Measurements from ENCODE around the gene RIPPLY3.
A peak's percentile ranks its signal among the peaks of the same experiment; 100 is the strongest.

RIPPLY3 gene

GRCh38 chr21:37006486-37007291 lies at the start of gene RIPPLY3:
TSS of gene RIPPLY3 (plus strand) at chr21:37006702. CDS start at chr21:37006773, 71 bp downstream.
- DNase-seq (ENCODE audit: low spot score) = no peak

GRCh38 chr21:36959020-36959835 lies 47.3 kb upstream of the RIPPLY3 start:
- DNase-seq (ENCODE audit: low spot score) = no peak

GRCh38 chr21:36960676-36961284 lies 45.7 kb upstream of the RIPPLY3 start:
- DNase-seq (ENCODE audit: low spot score) = no peak

- DNase-seq (ENCODE audit: low spot score) = no peak
Observed at GRCh38 chr21:36962098-36962780, 44.3 kb upstream of the RIPPLY3 start.

- no peak for DNase-seq (ENCODE audit: low spot score)
Observed at GRCh38 chr21:36964398-36964797, 42.1 kb upstream of the RIPPLY3 start.

DNA sequence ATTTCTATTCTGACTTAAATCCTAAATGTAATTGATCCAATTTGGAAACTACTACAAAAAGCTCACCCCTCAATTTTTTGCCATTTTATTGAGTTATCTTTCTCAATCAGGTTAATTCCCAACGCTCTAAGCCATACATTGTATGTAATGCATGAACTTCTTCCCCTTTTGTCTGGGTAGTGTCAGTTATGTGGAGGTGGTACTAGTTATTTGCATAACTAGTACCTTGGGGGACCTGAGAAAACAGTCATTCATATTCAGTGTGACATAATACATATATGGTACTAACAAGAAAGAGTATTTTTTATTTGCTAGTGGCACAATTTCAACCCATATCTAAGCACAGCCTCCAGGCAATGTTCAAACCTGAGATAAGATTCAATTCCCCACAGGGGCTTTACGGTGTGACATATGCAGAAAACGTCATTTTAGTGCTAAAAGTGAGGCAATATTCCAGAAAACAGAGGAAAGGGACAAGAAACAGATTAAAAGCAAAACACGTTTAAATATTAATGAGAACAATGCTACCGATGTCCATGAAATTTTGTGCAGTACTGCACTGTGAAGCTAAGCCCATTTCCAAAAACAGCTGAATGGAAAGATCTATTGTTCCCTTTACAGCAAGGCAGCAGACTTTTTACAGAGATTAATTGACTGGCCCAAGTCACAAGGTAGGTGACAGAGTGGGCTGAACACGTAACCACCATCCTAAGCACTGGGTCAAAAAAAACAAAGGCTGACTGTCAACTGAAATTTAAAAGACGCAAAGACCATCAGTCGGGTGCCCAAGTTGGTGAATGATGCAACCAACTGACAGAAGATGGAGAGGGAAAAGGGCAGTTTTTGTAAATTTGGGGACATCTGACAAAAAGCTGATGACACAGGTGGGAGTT lies 41.4 kb upstream of the RIPPLY3 start:
- DNase-seq (ENCODE audit: low spot score) = peak; percentile 15

DNA sequence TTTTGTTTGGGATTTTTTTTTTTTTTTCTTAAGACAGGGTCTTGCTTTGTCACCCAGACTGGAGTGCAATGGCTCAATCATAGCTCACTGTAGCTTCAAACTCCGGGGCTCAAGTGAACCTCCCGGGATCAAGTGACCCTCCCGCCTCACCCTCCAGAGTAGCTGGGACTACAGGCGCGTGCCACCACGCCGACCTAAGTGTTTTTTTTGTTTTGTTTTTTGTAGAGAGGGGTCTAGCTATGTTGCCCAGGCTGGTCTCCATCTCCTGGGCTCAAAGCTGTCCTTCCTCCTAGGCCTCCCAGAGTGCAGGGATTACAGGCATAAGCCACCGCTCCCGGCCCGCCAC lies 40.8 kb upstream of the RIPPLY3 start:
- DNase-seq (ENCODE audit: low spot score) = no peak

- peak; percentile 31 for DNase-seq (ENCODE audit: low spot score)
Observed at GRCh38 chr21:36966066-36966820, 40.3 kb upstream of the RIPPLY3 start, which contains the start of gene HLCS. TSS of gene HLCS (minus strand) at chr21:36966669. CDS start at chr21:36966638, 31 bp downstream.

- DNase-seq (ENCODE audit: low spot score) = no peak
Observed at GRCh38 chr21:36966821-36967768, 39.4 kb upstream of the RIPPLY3 start.

DNA sequence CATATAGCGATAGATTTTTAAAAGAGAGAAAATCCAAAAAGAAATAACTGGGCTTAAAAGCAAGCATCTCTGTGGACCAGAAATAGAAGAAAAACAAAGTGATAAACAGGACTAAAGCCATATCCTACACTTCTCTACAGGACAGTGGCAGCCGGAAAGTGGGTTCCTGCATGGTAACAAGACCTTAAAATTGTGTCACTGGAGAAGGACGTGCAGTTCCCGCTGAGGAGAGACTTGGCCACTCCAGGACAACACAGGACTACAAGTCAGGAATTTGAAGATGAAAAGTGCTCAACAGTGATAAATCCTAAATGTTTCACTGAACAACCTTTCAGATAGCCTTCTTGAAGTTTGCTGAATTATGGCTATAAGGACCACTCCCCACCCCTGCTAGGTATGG lies 38.1 kb upstream of the RIPPLY3 start:
- DNase-seq (ENCODE audit: low spot score) = no peak

GRCh38 chr21:36968976-36969375 lies 37.5 kb upstream of the RIPPLY3 start:
- no peak for DNase-seq (ENCODE audit: low spot score)

DNA sequence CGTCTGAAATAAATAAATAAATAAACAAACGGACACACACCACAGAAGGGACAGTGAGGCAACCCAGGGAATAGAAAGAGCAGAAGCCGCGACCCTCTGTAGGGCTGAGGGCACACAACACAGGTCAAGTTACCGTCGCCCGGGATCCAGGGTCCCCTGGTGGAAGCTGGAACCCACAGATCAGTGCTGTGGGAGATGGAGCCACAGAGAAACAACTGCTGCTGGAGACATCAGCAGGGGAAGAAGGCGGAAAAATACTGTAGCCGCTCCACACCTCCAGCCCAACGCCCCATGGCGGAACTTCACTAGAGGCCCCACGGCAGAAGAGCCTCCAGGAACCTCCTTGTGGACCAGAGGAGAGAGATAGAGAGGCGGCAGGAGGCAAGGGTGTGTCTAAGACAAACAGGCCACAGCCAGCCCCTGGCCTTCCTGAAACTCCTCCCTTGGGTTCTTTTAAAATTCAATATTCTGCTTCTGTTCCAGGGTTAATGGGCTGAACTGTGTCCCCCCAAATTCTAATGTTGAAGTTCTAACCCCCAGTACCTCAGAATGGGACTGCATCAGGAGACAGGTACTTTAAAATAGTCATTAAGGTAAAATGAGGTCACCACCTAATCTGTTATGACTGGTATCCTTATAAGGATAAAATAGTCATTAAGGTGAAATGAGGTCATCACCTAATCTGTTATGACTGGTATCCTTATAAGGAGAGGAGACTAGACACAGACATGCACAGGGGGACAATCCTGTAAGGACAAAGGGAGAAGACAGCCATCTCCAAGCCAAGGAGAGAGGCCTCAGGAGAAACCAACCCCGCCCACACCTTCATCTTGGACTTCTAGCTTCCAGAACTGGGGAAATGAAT lies 32.3 kb upstream of the RIPPLY3 start:
- DNase-seq (ENCODE audit: low spot score) = no peak

GRCh38 chr21:36974851-36975192 lies 31.7 kb upstream of the RIPPLY3 start:
- no peak for DNase-seq (ENCODE audit: low spot score)

DNA sequence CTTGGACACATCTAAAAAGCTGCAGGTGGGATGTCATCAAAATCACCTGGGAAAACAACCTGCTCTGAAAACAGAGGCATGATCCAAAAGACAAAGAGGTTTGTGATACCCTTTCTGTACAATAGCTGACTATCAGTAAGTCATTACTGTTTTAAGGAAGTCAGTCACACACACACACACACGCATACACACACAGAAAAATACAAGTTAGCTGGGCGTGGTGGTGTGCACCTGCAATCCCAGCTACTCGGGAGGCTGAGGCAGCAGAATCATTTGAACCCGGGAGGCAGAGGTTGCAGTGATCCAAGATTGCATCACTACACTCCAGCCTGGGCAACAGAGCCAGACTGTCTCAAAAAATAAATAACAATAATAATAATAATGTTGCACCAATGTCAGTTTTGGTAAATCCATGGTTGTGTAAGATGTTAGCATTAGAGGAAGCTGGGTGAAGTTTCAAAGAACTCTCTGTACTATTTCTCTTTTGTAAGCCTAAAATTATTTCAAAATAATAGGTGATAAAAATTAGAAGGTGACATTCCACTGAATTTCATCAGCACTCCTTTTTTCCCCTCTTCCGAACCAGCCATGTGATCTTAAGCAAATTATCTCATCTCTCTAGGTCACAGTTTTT lies 30.2 kb upstream of the RIPPLY3 start:
- DNase-seq (ENCODE audit: low spot score) = no peak

DNA sequence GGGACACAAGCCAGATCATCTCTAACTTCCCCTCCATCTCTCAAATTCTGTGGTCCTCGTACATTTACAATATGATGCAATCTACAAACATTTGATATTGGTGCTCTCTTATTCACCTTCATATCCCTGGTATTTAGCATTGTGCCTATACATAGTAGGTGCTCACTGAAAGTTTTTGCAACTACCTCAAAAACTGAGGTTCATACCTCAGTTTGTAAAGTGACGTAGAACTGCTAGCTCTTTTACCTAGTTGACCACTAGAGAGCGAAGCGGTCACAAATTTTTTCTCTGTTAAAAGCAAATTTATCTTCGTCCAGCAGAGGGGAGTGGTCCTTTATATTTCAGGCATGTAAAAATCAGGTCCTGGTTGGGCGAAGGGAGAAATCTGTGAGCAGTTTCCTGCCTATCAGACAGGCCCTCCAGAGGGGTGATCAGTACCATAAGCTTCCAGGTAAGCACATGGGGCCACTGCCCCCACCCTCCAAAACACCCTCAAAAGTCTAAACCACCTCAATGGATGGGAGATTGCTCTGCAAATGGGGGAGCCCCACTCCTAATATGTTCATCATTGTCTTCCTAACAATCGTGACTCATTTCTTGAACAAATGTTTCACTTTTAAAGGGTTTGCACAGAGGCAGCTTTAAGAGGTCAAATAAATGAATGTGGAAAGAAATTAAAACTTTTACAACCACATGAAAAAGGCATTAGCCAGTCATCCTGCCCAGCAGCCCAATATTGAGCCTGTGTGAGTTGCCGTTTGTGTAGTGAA lies 29.4 kb upstream of the RIPPLY3 start:
- peak; percentile 55 for DNase-seq (ENCODE audit: low spot score)

DNA sequence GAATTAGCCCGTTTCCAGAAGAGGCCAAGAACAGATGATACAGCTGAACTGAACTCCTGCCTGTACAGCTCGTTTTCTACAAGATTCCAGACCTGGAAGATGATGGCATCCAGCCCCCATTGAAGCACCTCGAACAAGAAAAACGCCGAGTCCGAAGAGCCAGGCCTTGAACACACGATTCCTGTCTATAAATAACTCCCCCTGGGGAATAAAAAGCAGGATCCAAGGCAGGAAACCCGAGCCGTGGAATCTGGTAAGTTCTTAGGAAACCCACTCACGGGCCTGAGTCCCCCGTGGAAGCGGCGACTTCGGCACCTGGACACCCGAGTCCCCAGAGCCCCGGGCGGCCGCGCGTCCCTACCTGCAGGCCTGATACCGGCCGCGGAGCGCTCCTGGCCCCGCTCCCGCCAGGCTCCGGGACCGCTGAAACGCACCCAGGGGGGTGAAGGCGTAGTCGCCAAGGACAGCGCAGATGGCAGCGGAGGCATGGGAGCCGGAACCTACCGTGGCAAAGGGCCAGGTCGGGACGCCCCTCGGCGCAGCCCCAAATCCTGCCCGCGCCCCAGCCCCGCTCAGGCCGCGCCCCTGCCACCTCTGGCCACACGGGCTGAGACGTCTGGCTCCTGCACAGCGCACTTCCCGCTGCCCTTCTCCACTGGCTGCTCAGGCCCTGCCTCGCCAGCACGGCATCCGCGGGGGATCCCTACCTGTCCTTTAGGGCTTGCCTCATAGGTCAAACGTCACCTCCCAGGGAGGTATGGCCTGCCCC lies 26.0 kb upstream of the RIPPLY3 start:
- no peak for DNase-seq (ENCODE audit: low spot score)
